HCT116 (cell line): ENCODE data around the gene MSI2. TPM values are rescaled to one million over a fixed set of nuclear protein-coding genes. Genes with fewer than 3 reads are reported as not detected.

Source experiments
- ATAC-seq: fragments of 200-7000 bp; cut with Tn5 transposase; 2 replicates; pipeline ENCODE4 v1.9.1; 2020; ENCODE audit warnings: mild to moderate bottlenecking, moderate library complexity
- BruUV-seq: library from RNA; stranded (reverse); fragments of 400-500 nt; replicated peaks from 2 replicates; lab custom pipeline; 2021; lab: Mats Ljungman, UMichigan
- CTCF ChIA-PET: fragments of 300-600 bp; sonication (Branson Sonifier 250); formaldehyde crosslinking; loops from one replicate; lab custom pipeline; 2021; ENCODE audit warnings: antibody characterized with exemption; lab: Charles Lee
- POLR2A ChIA-PET: fragments of 300-600, 350-600 bp; sonication (Branson Sonifier 250); formaldehyde crosslinking; loops from one replicate; lab custom pipeline; 2021; ENCODE audit warnings: antibody characterized with exemption; lab: Charles Lee
- RAD21 ChIA-PET, 2 experiments: fragments of 300-600 bp; sonication (Branson Sonifier 250); formaldehyde crosslinking; loops; one replicate each; lab custom pipeline; 2023; ENCODE audit warnings: low total read pairs in 2 of 2; ENCODE audit not compliant: uncharacterized antibody in 2 of 2, unreplicated experiment in 2 of 2, low non-redundant PET in 1 of 2; lab: Charles Lee
- DNase-seq: peaks from one replicate; pipeline ENCODE4 v3.0.0-alpha.2; 2010; ENCODE audit warnings: low read depth, low spot score
- H2AFZ ChIP-seq: fragments of 200-600 bp; shearing (Covaris generic), sonication (generic); 2 replicates; pipeline ENCODE4 v1.6.1; 2017; ENCODE audit warnings: low read depth, mixed run types, mixed read lengths, antibody characterized with exemption, low read length; ENCODE audit not compliant: poor library complexity, severe bottlenecking
- H3K27ac ChIP-seq: 2 replicates; pipeline ENCODE4 v1.5.1; 2012; ENCODE audit warnings: low read depth, low read length
- H3K27me3 ChIP-seq: fragments of 200-600 bp; sonication (generic); 2 replicates; pipeline ENCODE4 v1.6.1; 2016; ENCODE audit warnings: mixed run types, low read length, mixed read lengths; ENCODE audit not compliant: insufficient read depth
- H3K36me3 ChIP-seq, 2 experiments: fragments of 200-500 bp in 1 of 2; fragments of 200-600 bp in 1 of 2; sonication (Bioruptor generic) in 1 of 2; sonication (generic) in 1 of 2; 2 replicates each; pipeline versions ENCODE4 v1.5.1 to v1.6.1; 2014 to 2016; ENCODE audit warnings: low read length in 2 of 2, inconsistent platforms in 1 of 2, mixed read lengths in 1 of 2, mixed run types in 1 of 2; ENCODE audit not compliant: insufficient read depth in 2 of 2, control insufficient read depth in 1 of 2
- H3K4me1 ChIP-seq, 2 experiments: fragments of 200-600 bp in 1 of 2; sonication (generic) in 1 of 2; 2 replicates each; pipeline versions ENCODE4 v1.5.1 to v1.6.1; 2012 to 2017; ENCODE audit warnings: low read length in 2 of 2, inconsistent platforms in 1 of 2, mild to moderate bottlenecking in 1 of 2, mixed read lengths in 1 of 2, mixed run types in 1 of 2, moderate library complexity in 1 of 2; ENCODE audit not compliant: insufficient read depth in 2 of 2, control insufficient read depth in 1 of 2
- H3K4me2 ChIP-seq: fragments of 200-600 bp; sonication (generic); 2 replicates; pipeline ENCODE4 v1.6.1; 2017; ENCODE audit warnings: mixed run types, low read length, mixed read lengths
- H3K4me3 ChIP-seq, 2 experiments: fragments of 200-600 bp in 1 of 2; sonication (generic) in 1 of 2; replicated peaks in 1 of 2; 2 replicates each; pipeline ENCODE4 v1.5.1; 2011 to 2016; ENCODE audit warnings: low read length in 2 of 2, control low read depth in 1 of 2, low read depth in 1 of 2, mild to moderate bottlenecking in 1 of 2, mixed read lengths in 1 of 2, mixed run types in 1 of 2
- H3K79me2 ChIP-seq: fragments of 200-600 bp; sonication (generic); 2 replicates; pipeline ENCODE4 v1.6.1; 2017; ENCODE audit warnings: mild to moderate bottlenecking, mixed run types, low read length, moderate library complexity, mixed read lengths; ENCODE audit not compliant: insufficient read depth
- H3K9ac ChIP-seq: fragments of 200-600 bp; sonication (generic); 2 replicates; pipeline ENCODE4 v1.6.1; 2016; ENCODE audit warnings: low read length, mixed read lengths
- H3K9me2 ChIP-seq: fragments of 200-600 bp; sonication (generic), shearing (Covaris generic); 2 replicates; pipeline ENCODE4 v1.6.1; 2017; ENCODE audit warnings: mixed run types, mild to moderate bottlenecking, moderate library complexity; ENCODE audit not compliant: insufficient read depth
- H3K9me3 ChIP-seq, 2 experiments: fragments of 200-500 bp in 1 of 2; fragments of 200-600 bp in 1 of 2; sonication (Bioruptor generic) in 1 of 2; sonication (generic) in 1 of 2; 2 replicates each; pipeline ENCODE4 v1.6.1; 2014 to 2017; ENCODE audit warnings: low read length in 2 of 2, mixed read lengths in 2 of 2, inconsistent platforms in 1 of 2, low read depth in 1 of 2, mild to moderate bottlenecking in 1 of 2, mixed run types in 1 of 2, moderate library complexity in 1 of 2; ENCODE audit not compliant: control insufficient read depth in 1 of 2, insufficient read depth in 1 of 2
- H4K20me1 ChIP-seq: fragments of 200-600 bp; sonication (generic), shearing (Covaris generic); 2 replicates; pipeline ENCODE4 v1.6.1; 2017; ENCODE audit warnings: mixed run types, mild to moderate bottlenecking, moderate library complexity; ENCODE audit not compliant: insufficient read depth
- ATF3 ChIP-seq: IDR thresholded peaks from 2 replicates; pipeline ENCODE4 v1.6.1; 2012
- CBX3 ChIP-seq: IDR thresholded peaks from 2 replicates; pipeline ENCODE4 v1.6.1; 2012; ENCODE audit warnings: low read depth
- EGR1 ChIP-seq: IDR thresholded peaks from 2 replicates; pipeline ENCODE4 v1.6.1; 2012; ENCODE audit warnings: low read depth
- ELF1 ChIP-seq: IDR thresholded peaks from 2 replicates; pipeline ENCODE4 v1.6.1; 2012; ENCODE audit warnings: low read depth, borderline replicate concordance
- EZH2 ChIP-seq: fragments of 200-600 bp; sonication (generic); IDR thresholded peaks from 2 replicates; pipeline ENCODE4 v1.6.1; 2017; ENCODE audit warnings: antibody characterized with exemption, mixed run types
- EZH2phosphoT487 ChIP-seq: fragments of 200-600 bp; IDR thresholded peaks from 2 replicates; pipeline ENCODE4 v1.6.1; 2018; ENCODE audit warnings: antibody characterized with exemption, borderline replicate concordance
- FOSL1 ChIP-seq: IDR thresholded peaks from 2 replicates; pipeline ENCODE4 v1.6.1; 2012; ENCODE audit warnings: low read depth
- POLR2AphosphoS5 ChIP-seq: IDR thresholded peaks from 2 replicates; pipeline ENCODE4 v1.6.1; 2011; ENCODE audit warnings: mild to moderate bottlenecking, low read depth, low read length, moderate library complexity
- RAD21 ChIP-seq: IDR thresholded peaks from 2 replicates; pipeline ENCODE4 v1.6.1; 2012; ENCODE audit warnings: low read depth, mild to moderate bottlenecking
- SP1 ChIP-seq: IDR thresholded peaks from 2 replicates; pipeline ENCODE4 v1.6.1; 2012; ENCODE audit warnings: low read depth
- YY1 ChIP-seq: IDR thresholded peaks from 2 replicates; pipeline ENCODE4 v1.6.1; 2011; ENCODE audit warnings: low read length, low read depth, moderate library complexity, mild to moderate bottlenecking; ENCODE audit not compliant: insufficient replicate concordance; ENCODE audit errors: extremely low read depth
- ZFX ChIP-seq: fragments of 450-650 bp; IDR thresholded peaks from 2 replicates; pipeline ENCODE4 v1.6.1; 2017
- ZNF274 ChIP-seq: fragments of 200-500 bp; sonication (Bioruptor generic); IDR thresholded peaks from 2 replicates; pipeline ENCODE4 v1.6.1; 2014; ENCODE audit warnings: mild to moderate bottlenecking, low read depth, low read length, inconsistent platforms
- intact Hi-C: fragments of 100-400 bp; cut with micrococcal nuclease; formaldehyde crosslinking; loops from 2 replicates; pipeline ENCODE4 v1.10.0; 2022
- total RNA-seq: library from RNA; stranded (reverse); gene quantifications from one replicate; pipeline ENCODE4 v1.2.1, GENCODE V29; 2021; ENCODE audit not compliant: unreplicated experiment
- TF ChIP-seq, protein P1 (sequence below): IDR thresholded peaks from 2 replicates; pipeline ENCODE4 v1.6.1; 2012
- TF ChIP-seq, protein P2 (sequence below), 3 experiments: fragments of 200-600 bp in 1 of 3; sonication (generic) in 1 of 3; IDR thresholded peaks in 2 of 3; conservative IDR thresholded peaks in 1 of 3; 2 replicates each; pipeline ENCODE4 v1.5.1; 2012 to 2017; ENCODE audit warnings: low read depth in 2 of 3, low read length in 2 of 3, antibody characterized with exemption in 1 of 3, borderline replicate concordance in 1 of 3, control low read depth in 1 of 3, mild to moderate bottlenecking in 1 of 3, mixed read lengths in 1 of 3, mixed run types in 1 of 3, moderate library complexity in 1 of 3; ENCODE audit not compliant: insufficient read depth in 1 of 3
- TF ChIP-seq, protein P3 (sequence below): IDR thresholded peaks from 2 replicates; pipeline ENCODE4 v1.6.1; 2011; ENCODE audit warnings: mild to moderate bottlenecking, low read length, moderate library complexity; ENCODE audit not compliant: insufficient replicate concordance; ENCODE audit errors: extremely low read depth

The MSI2 gene
- total RNA-seq, 1 experiment from 2014 or later = 137 TPM

GRCh38 chr17:57323391-57323790, 67.1 kb downstream of the MSI2 start:
- H2AFZ ChIP-seq = no peak overlapping the region
- no peaks in the 10 kb centered on the region for H3K9me3 ChIP-seq
- DNase-seq = no peak
- ChIA-PET RAD21 (no interaction called here), CTCF (no interaction called here), POLR2A (no interaction called here)
- TF ChIP-seq YY1 (no peak), ZFX (no peak), ATF3 (no peak), ELF1 (no peak), POLR2AphosphoS5 (no peak), EZH2phosphoT487 (no peak), EZH2 (no peak), CBX3 (no peak), EGR1 (no peak)
- TF ChIP-seq, protein P1, sequence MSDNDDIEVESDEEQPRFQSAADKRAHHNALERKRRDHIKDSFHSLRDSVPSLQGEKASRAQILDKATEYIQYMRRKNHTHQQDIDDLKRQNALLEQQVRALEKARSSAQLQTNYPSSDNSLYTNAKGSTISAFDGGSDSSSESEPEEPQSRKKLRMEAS = no peak
- intact Hi-C loops = no loop called here
- no peak overlapping the region for H3K4me2 ChIP-seq
- H3K9ac ChIP-seq = no peak overlapping the region
- no peak overlapping the region for H3K27ac ChIP-seq
- no peaks in the 10 kb centered on the region for H3K9me2 ChIP-seq
- peaks cover 18% of the 10 kb centered on the region for H3K79me2 ChIP-seq
- ATAC-seq = peak; percentile 17; the same call in 1 of the 2 replicates
- no peaks in the 10 kb centered on the region for H3K4me1 ChIP-seq
- H4K20me1 ChIP-seq = no peaks in the 10 kb centered on the region
- H3K36me3 ChIP-seq = peaks cover 0 to 3% of the 10 kb centered on the region in 2 experiments; a peak in 1 of 4 replicates
- no peaks in the 10 kb centered on the region for H3K27me3 ChIP-seq
- BruUV-seq = no TSS peak
- H3K4me3 ChIP-seq = no peak overlapping the region

- H3K79me2 ChIP-seq = peaks cover 22% of the 10 kb centered on the region
- ATAC-seq (no peak), DNase-seq (no peak)
- CTCF ChIA-PET = no interaction called here
- H3K36me3 ChIP-seq = peaks cover 0 to 3% of the 10 kb centered on the region in 2 experiments; a peak in 1 of 4 replicates
- no peaks in the 10 kb centered on the region for H3K9me2 ChIP-seq
- H3K9ac ChIP-seq = no peak overlapping the region
- intact Hi-C loops = no loop called here
- no peaks in the 10 kb centered on the region for H3K27me3 ChIP-seq
- BruUV-seq = no TSS peak
- no peak overlapping the region for H3K4me3 ChIP-seq
- H2AFZ ChIP-seq = no peak overlapping the region
- no peaks in the 10 kb centered on the region for H4K20me1 ChIP-seq
- TF ChIP-seq, protein P2, sequence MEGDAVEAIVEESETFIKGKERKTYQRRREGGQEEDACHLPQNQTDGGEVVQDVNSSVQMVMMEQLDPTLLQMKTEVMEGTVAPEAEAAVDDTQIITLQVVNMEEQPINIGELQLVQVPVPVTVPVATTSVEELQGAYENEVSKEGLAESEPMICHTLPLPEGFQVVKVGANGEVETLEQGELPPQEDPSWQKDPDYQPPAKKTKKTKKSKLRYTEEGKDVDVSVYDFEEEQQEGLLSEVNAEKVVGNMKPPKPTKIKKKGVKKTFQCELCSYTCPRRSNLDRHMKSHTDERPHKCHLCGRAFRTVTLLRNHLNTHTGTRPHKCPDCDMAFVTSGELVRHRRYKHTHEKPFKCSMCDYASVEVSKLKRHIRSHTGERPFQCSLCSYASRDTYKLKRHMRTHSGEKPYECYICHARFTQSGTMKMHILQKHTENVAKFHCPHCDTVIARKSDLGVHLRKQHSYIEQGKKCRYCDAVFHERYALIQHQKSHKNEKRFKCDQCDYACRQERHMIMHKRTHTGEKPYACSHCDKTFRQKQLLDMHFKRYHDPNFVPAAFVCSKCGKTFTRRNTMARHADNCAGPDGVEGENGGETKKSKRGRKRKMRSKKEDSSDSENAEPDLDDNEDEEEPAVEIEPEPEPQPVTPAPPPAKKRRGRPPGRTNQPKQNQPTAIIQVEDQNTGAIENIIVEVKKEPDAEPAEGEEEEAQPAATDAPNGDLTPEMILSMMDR (IDR thresholded peaks at IDR 0.05 in 2 of 3, conservative IDR thresholded peaks at IDR 0.05 in 1 of 3; ENCODE audit: borderline replicate concordance in 1 of 3, insufficient read depth in 1 of 3, low read depth in 2 of 3, low read length in 2 of 3) = no peak
- TF ChIP-seq YY1 (no peak), EGR1 (no peak), SP1 (no peak), ELF1 (no peak), FOSL1 (no peak), ZNF274 (no peak), EZH2 (no peak), RAD21 (no peak), POLR2AphosphoS5 (no peak)
- TF ChIP-seq, protein P3, sequence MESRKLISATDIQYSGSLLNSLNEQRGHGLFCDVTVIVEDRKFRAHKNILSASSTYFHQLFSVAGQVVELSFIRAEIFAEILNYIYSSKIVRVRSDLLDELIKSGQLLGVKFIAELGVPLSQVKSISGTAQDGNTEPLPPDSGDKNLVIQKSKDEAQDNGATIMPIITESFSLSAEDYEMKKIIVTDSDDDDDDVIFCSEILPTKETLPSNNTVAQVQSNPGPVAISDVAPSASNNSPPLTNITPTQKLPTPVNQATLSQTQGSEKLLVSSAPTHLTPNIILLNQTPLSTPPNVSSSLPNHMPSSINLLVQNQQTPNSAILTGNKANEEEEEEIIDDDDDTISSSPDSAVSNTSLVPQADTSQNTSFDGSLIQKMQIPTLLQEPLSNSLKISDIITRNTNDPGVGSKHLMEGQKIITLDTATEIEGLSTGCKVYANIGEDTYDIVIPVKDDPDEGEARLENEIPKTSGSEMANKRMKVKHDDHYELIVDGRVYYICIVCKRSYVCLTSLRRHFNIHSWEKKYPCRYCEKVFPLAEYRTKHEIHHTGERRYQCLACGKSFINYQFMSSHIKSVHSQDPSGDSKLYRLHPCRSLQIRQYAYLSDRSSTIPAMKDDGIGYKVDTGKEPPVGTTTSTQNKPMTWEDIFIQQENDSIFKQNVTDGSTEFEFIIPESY = no peak
- no peak overlapping the region for H3K4me2 ChIP-seq
- RAD21 ChIA-PET = no interaction called here
- H3K9me3 ChIP-seq = no peaks in the 10 kb centered on the region
- peaks cover 0 to 2% of the 10 kb centered on the region in 2 experiments; a peak in 1 of 4 replicates for H3K4me1 ChIP-seq
- POLR2A ChIA-PET = no interaction called here
- H3K27ac ChIP-seq = no peak overlapping the region
Observed at GRCh38 chr17:57324060-57324459, 67.7 kb downstream of the MSI2 start.
